Activated naive CD8-positive, alpha-beta T cell treated with anti-CD3 and anti-CD28 coated beads, Interleukin-2, amount 10 ng/mL, durations not matched to agents 7 days and 5 days (primary cell): ENCODE measurements around the gene PLA2G2F. TPM values are rescaled to one million over a fixed set of nuclear protein-coding genes. Genes with fewer than 3 reads are reported as not detected.

Experiments used
- ATAC-seq: fragments of 150-1000 bp; cut with Tn5 transposase; one replicate; pipeline ENCODE4 v1.10.0; 2021; ENCODE audit warnings: low read depth, moderate library complexity
- POLR2A ChIA-PET: fragments of 350-600 bp; sonication (Branson Sonifier 250); formaldehyde crosslinking; loops from one replicate; lab custom pipeline; 2021; ENCODE audit warnings: antibody characterized with exemption; lab: Charles Lee
- DNase-seq: peaks from one replicate; pipeline ENCODE4 v3.0.0; 2021
- H3K27ac Mint-ChIP-seq: one replicate; pipeline ENCODE4 v1.8.0; 2022; ENCODE audit warnings: mild to moderate bottlenecking, mixed read lengths
- H3K27me3 Mint-ChIP-seq: one replicate; pipeline ENCODE4 v1.8.0; 2022; ENCODE audit warnings: mild to moderate bottlenecking, moderate library complexity, mixed read lengths
- H3K36me3 Mint-ChIP-seq: one replicate; pipeline ENCODE4 v1.8.0; 2021; ENCODE audit warnings: mild to moderate bottlenecking, mixed read lengths
- H3K4me1 Mint-ChIP-seq: one replicate; pipeline ENCODE4 v1.8.0; 2021; ENCODE audit warnings: mixed read lengths
- H3K4me3 Mint-ChIP-seq: one replicate; pipeline ENCODE4 v1.8.0; 2022; ENCODE audit warnings: mild to moderate bottlenecking, moderate library complexity, mixed read lengths
- H3K9me3 Mint-ChIP-seq: one replicate; pipeline ENCODE4 v1.8.0; 2021; ENCODE audit warnings: mixed read lengths
- total RNA-seq, 2 experiments: library from RNA; stranded (reverse); gene quantifications; one replicate each; pipeline ENCODE4 v1.2.3, GENCODE V29; 2021

The PLA2G2F gene
- total RNA-seq, result not detected

- Mint-ChIP-seq H3K27ac (no peak within 1 kb of the TSS), H3K4me1 (no peaks in the 10 kb centered on the region), H3K27me3 (peaks cover 15% of the 10 kb centered on the region), H3K36me3 (no peaks in the 10 kb centered on the region), H3K4me3 (no peak within 1 kb of the TSS), H3K9me3 (no peaks in the 10 kb centered on the region)
- POLR2A ChIA-PET, result no interaction called here
- DNase-seq (no peak), ATAC-seq (no peak)
Measured at GRCh38 chr1:20138961-20139550, at the start of gene PLA2G2F. PLA2G2F (plus strand) TSS chr1:20139323; CDS start chr1:20139428, 105 bp downstream.

DNA sequence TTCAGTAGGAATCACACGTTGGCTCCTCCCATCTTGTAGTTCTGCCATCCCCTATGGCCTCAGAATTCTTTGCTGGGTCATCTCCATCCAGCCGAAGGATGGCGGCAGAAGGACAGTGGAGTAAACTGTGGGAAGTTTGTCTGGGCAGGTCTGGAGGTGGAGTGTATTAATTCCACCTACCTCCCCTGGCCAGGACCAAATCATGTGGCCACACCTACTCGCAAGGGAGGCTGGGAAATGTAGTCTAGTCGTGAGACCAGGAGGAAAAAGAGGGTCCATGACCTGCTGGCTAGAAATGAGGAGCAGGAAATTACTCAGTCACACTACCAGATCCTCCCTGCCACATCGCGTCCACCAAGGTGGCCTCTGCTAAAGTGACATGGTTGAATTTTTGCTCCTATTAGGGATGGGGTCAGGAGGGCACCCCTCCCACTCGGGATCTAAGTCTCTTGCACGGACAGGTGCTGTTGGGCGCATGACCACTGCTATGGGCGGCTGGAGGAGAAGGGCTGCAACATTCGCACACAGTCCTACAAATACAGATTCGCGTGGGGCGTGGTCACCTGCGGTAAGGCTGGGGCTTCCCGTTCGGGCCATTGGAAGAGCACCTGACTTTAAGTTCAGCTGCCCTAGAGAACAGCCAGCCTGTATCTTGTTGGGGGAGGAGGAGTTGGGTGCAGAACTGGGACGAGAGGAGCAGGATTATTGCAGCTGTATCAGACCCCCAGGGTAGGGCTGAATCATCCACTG, 49.6 kb upstream of the PLA2G2F start:
- no peak for DNase-seq
- no peak for ATAC-seq
- Mint-ChIP-seq H3K4me1 (no peaks in the 10 kb centered on the region), H3K27me3 (peaks cover 13% of the 10 kb centered on the region), H3K4me3 (no peak overlapping the region), H3K9me3 (no peaks in the 10 kb centered on the region), H3K27ac (no peak overlapping the region), H3K36me3 (no peaks in the 10 kb centered on the region)
- POLR2A ChIA-PET, result interaction anchor here (1.0 kb wide), 1 partner anchor 8 kb away, joined by 3 read pairs; no protein-coding TSS in a partner anchor

- Mint-ChIP-seq H3K27me3 (peaks cover 13% of the 10 kb centered on the region), H3K4me1 (no peaks in the 10 kb centered on the region), H3K4me3 (no peak overlapping the region), H3K36me3 (no peaks in the 10 kb centered on the region), H3K27ac (no peak overlapping the region), H3K9me3 (no peaks in the 10 kb centered on the region)
- ATAC-seq (no peak), DNase-seq (no peak)
- POLR2A ChIA-PET, result interaction anchor here (1.0 kb wide), 1 partner anchor 9 kb away, joined by 3 read pairs; no protein-coding TSS in a partner anchor
Measured at GRCh38 chr1:20090119-20090518, 49.0 kb upstream of the PLA2G2F start.

GRCh38 chr1:20090641-20091040, 48.5 kb upstream of the PLA2G2F start:
- ATAC-seq, result no peak
- no peaks in the 10 kb centered on the region for H3K36me3 Mint-ChIP-seq
- H3K4me3 Mint-ChIP-seq, result no peak overlapping the region
- H3K4me1 Mint-ChIP-seq, result no peaks in the 10 kb centered on the region
- H3K27me3 Mint-ChIP-seq, result peaks cover 13% of the 10 kb centered on the region
- POLR2A ChIA-PET, result interaction anchor here (0.7 to 1.0 kb wide), 2 partner anchors 9 to 126 kb away, joined by 3 read pairs; no protein-coding TSS in a partner anchor
- no peak overlapping the region for H3K27ac Mint-ChIP-seq
- no peaks in the 10 kb centered on the region for H3K9me3 Mint-ChIP-seq
- no peak for DNase-seq

- Mint-ChIP-seq H3K27me3 (peaks cover 15% of the 10 kb centered on the region), H3K4me1 (no peaks in the 10 kb centered on the region), H3K4me3 (no peak overlapping the region), H3K36me3 (no peaks in the 10 kb centered on the region), H3K9me3 (no peaks in the 10 kb centered on the region), H3K27ac (no peak overlapping the region)
- DNase-seq, result no peak
- ATAC-seq, result no peak
- POLR2A ChIA-PET, result no interaction called here
Measured at GRCh38 chr1:20093303-20093702, 45.8 kb upstream of the PLA2G2F start.

DNA sequence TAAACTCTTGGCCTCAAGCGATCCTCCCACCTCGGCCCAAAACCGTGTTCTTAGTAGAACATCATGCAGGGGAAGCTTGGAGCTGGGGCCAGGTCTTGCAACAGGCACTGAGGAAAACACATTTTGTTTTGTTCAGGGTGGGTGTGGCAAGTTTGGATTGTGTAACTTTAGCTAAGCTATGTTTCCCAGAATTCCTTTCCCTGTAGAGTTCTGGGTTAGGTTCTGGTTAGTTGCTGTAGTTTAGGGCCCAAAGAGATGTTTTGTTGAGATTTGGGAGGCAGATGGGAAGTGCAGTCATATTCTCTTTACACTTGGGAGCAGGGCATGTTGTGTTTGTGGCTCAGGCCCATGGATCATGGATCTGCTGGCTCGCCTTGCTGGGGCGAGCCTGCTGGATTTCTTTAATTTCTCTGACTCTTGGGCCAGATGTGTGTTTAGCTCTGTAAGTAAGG, 45.2 kb upstream of the PLA2G2F start:
- DNase-seq, result no peak
- POLR2A ChIA-PET, result no interaction called here
- no peak overlapping the region for H3K4me3 Mint-ChIP-seq
- ATAC-seq, result no peak
- no peaks in the 10 kb centered on the region for H3K36me3 Mint-ChIP-seq
- H3K27me3 Mint-ChIP-seq, result peaks cover 18% of the 10 kb centered on the region
- no peaks in the 10 kb centered on the region for H3K4me1 Mint-ChIP-seq
- no peak overlapping the region for H3K27ac Mint-ChIP-seq
- no peaks in the 10 kb centered on the region for H3K9me3 Mint-ChIP-seq

- ATAC-seq, result no peak
- no peaks in the 10 kb centered on the region for H3K9me3 Mint-ChIP-seq
- no peaks in the 10 kb centered on the region for H3K36me3 Mint-ChIP-seq
- no peak overlapping the region for H3K27ac Mint-ChIP-seq
- no peak overlapping the region for H3K4me3 Mint-ChIP-seq
- POLR2A ChIA-PET, result no interaction called here
- no peaks in the 10 kb centered on the region for H3K4me1 Mint-ChIP-seq
- DNase-seq, result no peak
- H3K27me3 Mint-ChIP-seq, result peaks cover 15% of the 10 kb centered on the region
Measured at GRCh38 chr1:20095564-20096434, 43.3 kb upstream of the PLA2G2F start.

GRCh38 chr1:20096840-20097447, 42.2 kb upstream of the PLA2G2F start:
- H3K9me3 Mint-ChIP-seq, result no peaks in the 10 kb centered on the region
- peaks cover 8% of the 10 kb centered on the region for H3K27me3 Mint-ChIP-seq
- no peak overlapping the region for H3K27ac Mint-ChIP-seq
- no peak overlapping the region for H3K4me3 Mint-ChIP-seq
- POLR2A ChIA-PET, result no interaction called here
- ATAC-seq (no peak), DNase-seq (no peak)
- H3K36me3 Mint-ChIP-seq, result no peaks in the 10 kb centered on the region
- H3K4me1 Mint-ChIP-seq, result peaks cover 2% of the 10 kb centered on the region

DNA sequence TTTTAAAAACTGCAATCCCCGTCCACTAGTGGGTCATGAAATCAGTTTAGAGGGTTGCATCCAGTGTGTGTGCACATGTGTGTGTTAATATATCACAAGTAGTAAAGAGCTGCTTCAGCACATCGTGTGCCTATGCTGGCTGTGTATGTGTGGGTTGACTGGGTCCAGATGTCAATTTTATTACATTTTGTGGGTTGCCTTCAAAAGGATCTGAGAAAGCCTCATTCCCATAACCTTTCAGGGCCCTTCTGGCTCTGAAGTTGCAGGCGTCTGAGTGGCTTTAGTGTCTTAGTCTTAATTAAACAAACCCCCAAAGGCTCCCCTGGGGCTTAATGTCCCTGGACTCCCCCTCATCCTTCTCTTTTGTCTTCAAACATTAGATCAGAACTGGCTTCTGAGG, 39.6 kb upstream of the PLA2G2F start:
- POLR2A ChIA-PET, result no interaction called here
- ATAC-seq (no peak), DNase-seq (no peak)
- no peaks in the 10 kb centered on the region for H3K9me3 Mint-ChIP-seq
- peaks cover 14% of the 10 kb centered on the region for H3K27me3 Mint-ChIP-seq
- no peak overlapping the region for H3K27ac Mint-ChIP-seq
- H3K4me1 Mint-ChIP-seq, result peaks cover 2% of the 10 kb centered on the region
- no peaks in the 10 kb centered on the region for H3K36me3 Mint-ChIP-seq
- no peak overlapping the region for H3K4me3 Mint-ChIP-seq

- POLR2A ChIA-PET, result no interaction called here
- H3K4me1 Mint-ChIP-seq, result peaks cover 2% of the 10 kb centered on the region
- H3K27ac Mint-ChIP-seq, result no peak overlapping the region
- no peaks in the 10 kb centered on the region for H3K36me3 Mint-ChIP-seq
- no peak for DNase-seq
- no peak overlapping the region for H3K4me3 Mint-ChIP-seq
- no peaks in the 10 kb centered on the region for H3K9me3 Mint-ChIP-seq
- peaks cover 14% of the 10 kb centered on the region for H3K27me3 Mint-ChIP-seq
- peak; percentile 61 for ATAC-seq
Measured at GRCh38 chr1:20100632-20101355, 38.3 kb upstream of the PLA2G2F start.

- no peak overlapping the region for H3K4me3 Mint-ChIP-seq
- peaks cover 2% of the 10 kb centered on the region for H3K4me1 Mint-ChIP-seq
- H3K9me3 Mint-ChIP-seq, result no peaks in the 10 kb centered on the region
- no peaks in the 10 kb centered on the region for H3K36me3 Mint-ChIP-seq
- peaks cover 14% of the 10 kb centered on the region for H3K27me3 Mint-ChIP-seq
- ATAC-seq (no peak), DNase-seq (no peak)
- no peak overlapping the region for H3K27ac Mint-ChIP-seq
- POLR2A ChIA-PET, result no interaction called here
Measured at GRCh38 chr1:20102875-20103274, 36.2 kb upstream of the PLA2G2F start.

DNA sequence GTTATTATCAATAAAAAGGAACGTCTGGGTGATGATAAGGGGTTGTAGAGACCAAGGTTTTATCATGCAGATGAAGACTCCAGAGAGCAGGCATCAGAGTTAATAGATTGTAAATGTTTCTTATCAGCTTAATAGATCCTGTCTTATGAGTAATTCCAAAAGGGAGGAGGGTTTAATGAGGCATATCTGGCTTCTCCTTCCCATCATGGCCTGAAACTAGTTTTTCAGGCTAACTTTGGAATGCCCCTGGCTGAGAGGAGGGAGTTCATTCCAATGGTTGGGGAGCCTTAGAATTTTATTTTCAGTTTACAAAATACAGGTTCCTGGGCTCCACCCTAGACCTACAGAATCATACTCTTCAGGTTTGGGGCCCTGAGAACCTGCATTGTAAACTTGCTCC, 33.3 kb upstream of the PLA2G2F start:
- POLR2A ChIA-PET, result no interaction called here
- DNase-seq, result no peak
- Mint-ChIP-seq H3K27ac (no peak overlapping the region), H3K27me3 (peaks cover 17% of the 10 kb centered on the region), H3K4me3 (no peak overlapping the region), H3K4me1 (peaks cover 2% of the 10 kb centered on the region), H3K36me3 (no peaks in the 10 kb centered on the region), H3K9me3 (no peaks in the 10 kb centered on the region)
- no peak for ATAC-seq
